ENCODE data around the gene PHTF2.
"Not testable (repeated sequence)": the region's sequence is repeated elsewhere in the genome, so short reads cannot be mapped to it uniquely, and the experiment has no call there.

The PHTF2 gene

GRCh38 chr7:77771901-77772300 is 26.7 kb upstream of the PHTF2 start:
- peaks cover 7 to 11% of the 10 kb centered on the region in 2 donors for H3K36me3 ChIP-seq (ENCODE audit: control insufficient read depth in 2 of 2, insufficient read depth in 2 of 2, low read length in 2 of 2)
- H3K4me3 ChIP-seq (ENCODE audit: low read length in 2 of 2), result no peak overlapping the region
- H3K27ac ChIP-seq (ENCODE audit: low read length), result no peak overlapping the region
- no peaks in the 10 kb centered on the region for H3K9me3 ChIP-seq (ENCODE audit: control insufficient read depth in 2 of 2, low read length in 2 of 2)
- no peaks in the 10 kb centered on the region for H3K4me1 ChIP-seq (ENCODE audit: control insufficient read depth, insufficient read depth, low read length)
- no peak overlapping the region for H3K9ac ChIP-seq (ENCODE audit: low read length in 2 of 2)
- no peaks in the 10 kb centered on the region for H3K27me3 ChIP-seq (ENCODE audit: control insufficient read depth in 1 of 2, insufficient read depth in 2 of 2, low read length in 2 of 2)

GRCh38 chr7:77778535-77778934 is 20.0 kb upstream of the PHTF2 start:
- H3K9me3 ChIP-seq (ENCODE audit: control insufficient read depth in 2 of 2, low read length in 2 of 2), result no peaks in the 10 kb centered on the region
- no peak overlapping the region for H3K4me3 ChIP-seq (ENCODE audit: low read length in 2 of 2)
- peaks cover 7 to 18% of the 10 kb centered on the region in 2 donors for H3K36me3 ChIP-seq (ENCODE audit: control insufficient read depth in 2 of 2, insufficient read depth in 2 of 2, low read length in 2 of 2)
- H3K9ac ChIP-seq (ENCODE audit: low read length in 2 of 2), result no peak overlapping the region
- no peaks in the 10 kb centered on the region for H3K4me1 ChIP-seq (ENCODE audit: control insufficient read depth, insufficient read depth, low read length)
- no peak overlapping the region for H3K27ac ChIP-seq (ENCODE audit: low read length)
- H3K27me3 ChIP-seq (ENCODE audit: control insufficient read depth in 1 of 2, insufficient read depth in 2 of 2, low read length in 2 of 2), result no peaks in the 10 kb centered on the region

DNA sequence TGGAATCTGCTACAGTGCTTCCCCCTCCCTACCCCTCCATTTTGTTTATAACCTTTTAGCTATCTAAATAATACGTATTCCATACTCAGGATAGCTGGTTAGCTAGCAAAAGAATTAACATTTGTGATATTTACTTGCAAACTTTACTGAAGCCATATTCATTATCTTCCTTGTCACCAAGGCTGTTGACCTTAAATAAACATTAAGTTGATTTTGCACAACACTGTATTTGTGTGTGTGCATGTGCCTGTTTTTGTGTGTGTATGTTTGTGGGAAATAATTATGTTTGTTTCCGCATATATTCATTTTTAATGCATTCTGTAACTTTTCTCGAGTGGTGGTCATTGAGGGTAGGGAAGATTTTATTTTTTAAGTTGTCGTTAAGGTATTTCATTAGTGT is 16.2 kb upstream of the PHTF2 start:
- Histone ChIP-seq H3K4me3 (ENCODE audit: low read length in 2 of 2) (no peak overlapping the region), H3K36me3 (ENCODE audit: control insufficient read depth in 2 of 2, insufficient read depth in 2 of 2, low read length in 2 of 2) (peaks cover 4 to 12% of the 10 kb centered on the region in 2 donors), H3K4me1 (ENCODE audit: control insufficient read depth, insufficient read depth, low read length) (no peaks in the 10 kb centered on the region), H3K27me3 (ENCODE audit: control insufficient read depth in 1 of 2, insufficient read depth in 2 of 2, low read length in 2 of 2) (no peaks in the 10 kb centered on the region), H3K27ac (ENCODE audit: low read length) (no peak overlapping the region), H3K9ac (ENCODE audit: low read length in 2 of 2) (no peak overlapping the region), H3K9me3 (ENCODE audit: control insufficient read depth in 2 of 2, low read length in 2 of 2) (no peaks in the 10 kb centered on the region)

GRCh38 chr7:77783111-77783510 is 15.5 kb upstream of the PHTF2 start:
- no peak overlapping the region for H3K4me3 ChIP-seq (ENCODE audit: low read length in 2 of 2)
- H3K27me3 ChIP-seq (ENCODE audit: control insufficient read depth in 1 of 2, insufficient read depth in 2 of 2, low read length in 2 of 2), result no peaks in the 10 kb centered on the region
- H3K27ac ChIP-seq (ENCODE audit: low read length), result no peak overlapping the region
- no peaks in the 10 kb centered on the region for H3K4me1 ChIP-seq (ENCODE audit: control insufficient read depth, insufficient read depth, low read length)
- no peaks in the 10 kb centered on the region for H3K9me3 ChIP-seq (ENCODE audit: control insufficient read depth in 2 of 2, low read length in 2 of 2)
- H3K9ac ChIP-seq (ENCODE audit: low read length in 2 of 2), result no peak overlapping the region
- peaks cover 4 to 12% of the 10 kb centered on the region in 2 donors for H3K36me3 ChIP-seq (ENCODE audit: control insufficient read depth in 2 of 2, insufficient read depth in 2 of 2, low read length in 2 of 2)

- H3K36me3 ChIP-seq (ENCODE audit: control insufficient read depth in 2 of 2, insufficient read depth in 2 of 2, low read length in 2 of 2), result peaks cover 4 to 11% of the 10 kb centered on the region in 2 donors
- no peaks in the 10 kb centered on the region for H3K27me3 ChIP-seq (ENCODE audit: control insufficient read depth in 1 of 2, insufficient read depth in 2 of 2, low read length in 2 of 2)
- H3K4me1 ChIP-seq (ENCODE audit: control insufficient read depth, insufficient read depth, low read length), result no peaks in the 10 kb centered on the region
- no peaks in the 10 kb centered on the region for H3K9me3 ChIP-seq (ENCODE audit: control insufficient read depth in 2 of 2, low read length in 2 of 2)
- H3K9ac ChIP-seq (ENCODE audit: low read length in 2 of 2), result no peak overlapping the region
- no peak overlapping the region for H3K4me3 ChIP-seq (ENCODE audit: low read length in 2 of 2)
- no peak overlapping the region for H3K27ac ChIP-seq (ENCODE audit: low read length)
These were observed 15.0 kb upstream of the PHTF2 start for GRCh38 chr7:77783545-77783944.

DNA sequence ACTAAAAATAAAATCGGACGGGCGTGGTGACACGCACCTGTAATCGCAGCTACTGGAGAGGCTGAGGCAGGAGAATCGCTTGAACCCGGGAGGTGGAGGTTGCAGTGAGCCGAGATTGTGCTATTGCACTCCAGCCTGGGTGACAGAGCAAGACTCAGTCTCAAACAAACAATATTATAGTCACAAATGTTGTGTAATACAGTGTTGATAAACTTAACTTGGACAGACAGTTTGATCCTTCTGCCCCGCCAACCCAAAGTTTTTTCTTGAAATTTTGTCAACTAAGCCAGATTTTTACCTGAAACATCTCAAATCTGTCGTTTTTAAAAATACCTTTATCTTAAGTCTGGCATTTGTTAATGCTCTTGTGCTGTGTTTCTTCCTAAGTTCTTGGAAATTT is 14.1 kb upstream of the PHTF2 start:
- not testable (repeated sequence) for H3K27ac ChIP-seq (ENCODE audit: low read length); H3K9ac ChIP-seq (ENCODE audit: low read length in 2 of 2)

GRCh38 chr7:77786018-77786417 is 12.6 kb upstream of the PHTF2 start:
- H3K27ac ChIP-seq (ENCODE audit: low read length), result no peak overlapping the region
- peaks cover 1 to 4% of the 10 kb centered on the region in 2 donors for H3K36me3 ChIP-seq (ENCODE audit: control insufficient read depth in 2 of 2, insufficient read depth in 2 of 2, low read length in 2 of 2)
- H3K4me3 ChIP-seq (ENCODE audit: low read length in 2 of 2), result no peak overlapping the region
- no peaks in the 10 kb centered on the region for H3K4me1 ChIP-seq (ENCODE audit: control insufficient read depth, insufficient read depth, low read length)
- no peak overlapping the region for H3K9ac ChIP-seq (ENCODE audit: low read length in 2 of 2)
- no peaks in the 10 kb centered on the region for H3K9me3 ChIP-seq (ENCODE audit: control insufficient read depth in 2 of 2, low read length in 2 of 2)
- no peaks in the 10 kb centered on the region for H3K27me3 ChIP-seq (ENCODE audit: control insufficient read depth in 1 of 2, insufficient read depth in 2 of 2, low read length in 2 of 2)

More for the DNA sequence above, 14.1 kb upstream of the PHTF2 start:
- not testable (repeated sequence) for H3K27me3 ChIP-seq (ENCODE audit: control insufficient read depth in 1 of 2, insufficient read depth in 2 of 2, low read length in 2 of 2); H3K9me3 ChIP-seq (ENCODE audit: control insufficient read depth in 2 of 2, low read length in 2 of 2); H3K4me1 ChIP-seq (ENCODE audit: control insufficient read depth, insufficient read depth, low read length); H3K4me3 ChIP-seq (ENCODE audit: low read length in 2 of 2); H3K36me3 ChIP-seq (ENCODE audit: control insufficient read depth in 2 of 2, insufficient read depth in 2 of 2, low read length in 2 of 2)

DNA sequence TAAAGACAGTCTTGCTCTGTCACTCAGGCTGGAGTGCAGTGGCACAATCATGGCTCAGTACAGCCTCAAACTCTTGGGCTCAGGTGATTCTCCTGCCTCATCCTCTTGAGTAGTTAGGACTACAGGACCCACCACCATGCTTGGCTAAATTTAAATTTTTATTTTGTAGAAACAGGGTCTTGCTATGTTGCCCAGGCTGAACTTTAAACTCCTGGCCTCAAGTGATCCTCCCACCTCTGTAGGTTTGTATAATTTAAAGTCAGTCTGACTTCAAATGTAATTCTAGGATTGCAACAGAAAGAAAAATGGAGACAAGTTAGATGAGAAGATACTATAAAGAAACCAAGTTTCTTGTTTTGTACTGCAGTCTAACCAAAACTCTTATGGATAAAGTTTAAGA is 11.8 kb upstream of the PHTF2 start:
- Histone ChIP-seq H3K27me3 (ENCODE audit: control insufficient read depth in 1 of 2, insufficient read depth in 2 of 2, low read length in 2 of 2) (no peaks in the 10 kb centered on the region), H3K4me3 (ENCODE audit: low read length in 2 of 2) (no peak overlapping the region), H3K36me3 (ENCODE audit: control insufficient read depth in 2 of 2, insufficient read depth in 2 of 2, low read length in 2 of 2) (peaks cover 0 to 4% of the 10 kb centered on the region in 2 donors), H3K27ac (ENCODE audit: low read length) (no peak overlapping the region), H3K9ac (ENCODE audit: low read length in 2 of 2) (no peak overlapping the region), H3K4me1 (ENCODE audit: control insufficient read depth, insufficient read depth, low read length) (no peaks in the 10 kb centered on the region), H3K9me3 (ENCODE audit: control insufficient read depth in 2 of 2, low read length in 2 of 2) (no peaks in the 10 kb centered on the region)

- Histone ChIP-seq H3K9ac (ENCODE audit: low read length in 2 of 2) (no peak overlapping the region), H3K36me3 (ENCODE audit: control insufficient read depth in 2 of 2, insufficient read depth in 2 of 2, low read length in 2 of 2) (peaks cover 0 to 4% of the 10 kb centered on the region in 2 donors), H3K27me3 (ENCODE audit: control insufficient read depth in 1 of 2, insufficient read depth in 2 of 2, low read length in 2 of 2) (no peaks in the 10 kb centered on the region), H3K4me1 (ENCODE audit: control insufficient read depth, insufficient read depth, low read length) (no peaks in the 10 kb centered on the region), H3K27ac (ENCODE audit: low read length) (no peak overlapping the region), H3K4me3 (ENCODE audit: low read length in 2 of 2) (no peak overlapping the region), H3K9me3 (ENCODE audit: control insufficient read depth in 2 of 2, low read length in 2 of 2) (no peaks in the 10 kb centered on the region)
These were observed 10.2 kb upstream of the PHTF2 start for GRCh38 chr7:77788327-77788902.

DNA sequence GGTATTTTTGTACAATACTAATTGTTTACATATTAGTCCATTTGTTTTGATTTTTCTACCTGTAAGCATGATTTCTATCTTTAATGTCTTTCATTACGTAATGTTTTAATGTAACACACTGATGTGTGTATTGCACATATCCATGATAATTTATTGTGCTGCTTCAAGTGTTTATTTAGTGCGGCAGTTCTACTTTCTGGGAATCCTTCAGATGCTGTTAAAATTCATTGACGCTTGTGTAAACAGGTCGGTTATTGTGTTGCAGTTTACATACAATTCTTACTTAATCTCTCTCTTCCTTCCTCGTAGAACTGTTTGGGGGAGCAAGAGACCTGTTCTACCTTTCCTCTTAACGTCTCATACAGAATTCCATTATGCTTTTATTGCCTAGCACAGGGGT is 7.2 kb upstream of the PHTF2 start:
- Histone ChIP-seq H3K27ac (ENCODE audit: low read length) (no peak overlapping the region), H3K4me1 (ENCODE audit: control insufficient read depth, insufficient read depth, low read length) (no peaks in the 10 kb centered on the region), H3K4me3 (ENCODE audit: low read length in 2 of 2) (no peak overlapping the region)

GRCh38 chr7:77791956-77792355 is 6.6 kb upstream of the PHTF2 start:
- Histone ChIP-seq H3K27ac (ENCODE audit: low read length) (no peak overlapping the region), H3K4me1 (ENCODE audit: control insufficient read depth, insufficient read depth, low read length) (peaks cover 3% of the 10 kb centered on the region), H3K4me3 (ENCODE audit: low read length in 2 of 2) (no peak overlapping the region), H3K9ac (ENCODE audit: low read length in 2 of 2) (no peak overlapping the region), H3K9me3 (ENCODE audit: control insufficient read depth in 2 of 2, low read length in 2 of 2) (no peaks in the 10 kb centered on the region), H3K36me3 (ENCODE audit: control insufficient read depth in 2 of 2, insufficient read depth in 2 of 2, low read length in 2 of 2) (peaks cover 3 to 7% of the 10 kb centered on the region in 2 donors), H3K27me3 (ENCODE audit: control insufficient read depth in 1 of 2, insufficient read depth in 2 of 2, low read length in 2 of 2) (no peaks in the 10 kb centered on the region)

More for the DNA sequence above, 7.2 kb upstream of the PHTF2 start:
- no peaks in the 10 kb centered on the region for H3K9me3 ChIP-seq (ENCODE audit: control insufficient read depth in 2 of 2, low read length in 2 of 2)
- no peak overlapping the region for H3K9ac ChIP-seq (ENCODE audit: low read length in 2 of 2)
- peaks cover 3 to 7% of the 10 kb centered on the region in 2 donors for H3K36me3 ChIP-seq (ENCODE audit: control insufficient read depth in 2 of 2, insufficient read depth in 2 of 2, low read length in 2 of 2)
- no peaks in the 10 kb centered on the region for H3K27me3 ChIP-seq (ENCODE audit: control insufficient read depth in 1 of 2, insufficient read depth in 2 of 2, low read length in 2 of 2)

Data from stomach smooth muscle (tissue), 2 donors.